ENCODE results near the gene INF2.
"Not testable (repeated sequence)": the region's sequence is repeated elsewhere in the genome, so short reads cannot be mapped to it uniquely, and the experiment has no call there.

The INF2 gene

GRCh38 chr14:104734991-104735779 is 45.8 kb downstream of the INF2 start:
- no peak for DNase-seq (ENCODE audit: low read depth in 3 of 3)

- DNase-seq (ENCODE audit: low read depth in 3 of 3): no peak
Observed at GRCh38 chr14:104735830-104736642, 46.6 kb downstream of the INF2 start.

- no peak for DNase-seq (ENCODE audit: low read depth in 3 of 3)
Observed at GRCh38 chr14:104738375-104739019, 49.1 kb downstream of the INF2 start.

- DNase-seq (ENCODE audit: low read depth in 3 of 3): no peak
Observed at GRCh38 chr14:104739026-104739425, 49.6 kb downstream of the INF2 start.

- no peak for DNase-seq (ENCODE audit: low read depth in 3 of 3)
Observed at GRCh38 chr14:104739546-104740516, 50.4 kb downstream of the INF2 start.

- DNase-seq (ENCODE audit: low read depth in 3 of 3): no peak
Observed at GRCh38 chr14:104741108-104741802, 51.8 kb downstream of the INF2 start.

- no peak for DNase-seq (ENCODE audit: low read depth in 3 of 3)
Observed at GRCh38 chr14:104741803-104742251, 52.4 kb downstream of the INF2 start.

- DNase-seq (ENCODE audit: low read depth in 3 of 3): no peak
Observed at GRCh38 chr14:104742586-104743455, 53.4 kb downstream of the INF2 start.

- DNase-seq (ENCODE audit: low read depth in 3 of 3): no peak
Observed at GRCh38 chr14:104743461-104744380, 54.3 kb downstream of the INF2 start.

GRCh38 chr14:104744484-104744883 is 55.1 kb downstream of the INF2 start:
- no peak for DNase-seq (ENCODE audit: low read depth in 3 of 3)

- DNase-seq (ENCODE audit: low read depth in 3 of 3): no peak
Observed at GRCh38 chr14:104745431-104745830, 56.0 kb downstream of the INF2 start.

GRCh38 chr14:104746071-104746545 is 56.7 kb downstream of the INF2 start:
- DNase-seq (ENCODE audit: low read depth in 3 of 3): no peak

GRCh38 chr14:104746934-104747481 is 57.6 kb downstream of the INF2 start:
- DNase-seq (ENCODE audit: low read depth in 3 of 3): no peak

GRCh38 chr14:104747876-104748275 is 58.5 kb downstream of the INF2 start:
- DNase-seq (ENCODE audit: low read depth in 3 of 3): no peak

- DNase-seq (ENCODE audit: low read depth in 3 of 3): no peak
Observed at GRCh38 chr14:104749111-104749649, 59.8 kb downstream of the INF2 start.

GRCh38 chr14:104750056-104750752 is 60.8 kb downstream of the INF2 start:
- no peak for DNase-seq (ENCODE audit: low read depth in 3 of 3)

GRCh38 chr14:104750753-104751057 is 61.3 kb downstream of the INF2 start:
- DNase-seq (ENCODE audit: low read depth in 3 of 3): not testable (repeated sequence)
